OCI-LY1 (cell line): ENCODE data around the gene TSHZ3.

Source experiments
- CTCF ChIP-seq: fragments of 200-600 bp; sonication (generic), shearing (Covaris generic); IDR thresholded peaks from 2 replicates; pipeline ENCODE4 v1.5.1; 2017; ENCODE audit warnings: mild to moderate bottlenecking, antibody characterized with exemption, low read length, moderate library complexity, mixed read lengths
- EZH2 ChIP-seq: fragments of 200-600 bp; sonication (generic), shearing (Covaris generic); IDR thresholded peaks from 2 replicates; pipeline ENCODE4 v1.8.0; 2017; ENCODE audit warnings: borderline replicate concordance, mixed run types, mild to moderate bottlenecking, antibody characterized with exemption, low read length, moderate library complexity, mixed read lengths

- TF ChIP-seq CTCF, result no peak
- no peak for TF ChIP-seq EZH2
Observed at GRCh38 chr19:31372246-31372781, 23.1 kb upstream of the TSHZ3 start.
